Measurements from ENCODE around the gene CABCOCO1.

- TF ChIP-seq CTCF (IDR thresholded peaks at IDR 0.05) (no peak), POLR2A (IDR thresholded peaks at IDR 0.05) (no peak)
These were observed 102.7 kb downstream of the CABCOCO1 start for GRCh38 chr10:61765176-61766087.

Data from thyroid gland (tissue), 4 donors.